SKM-1 (cell line): ENCODE data around the gene DCBLD1.

ENCODE experiments used
- DNase-seq: peaks from one replicate; lab custom pipeline; 2025; ENCODE audit not compliant: unreplicated experiment; lab: John Stamatoyannopoulos, UW

DCBLD1 gene

DNA sequence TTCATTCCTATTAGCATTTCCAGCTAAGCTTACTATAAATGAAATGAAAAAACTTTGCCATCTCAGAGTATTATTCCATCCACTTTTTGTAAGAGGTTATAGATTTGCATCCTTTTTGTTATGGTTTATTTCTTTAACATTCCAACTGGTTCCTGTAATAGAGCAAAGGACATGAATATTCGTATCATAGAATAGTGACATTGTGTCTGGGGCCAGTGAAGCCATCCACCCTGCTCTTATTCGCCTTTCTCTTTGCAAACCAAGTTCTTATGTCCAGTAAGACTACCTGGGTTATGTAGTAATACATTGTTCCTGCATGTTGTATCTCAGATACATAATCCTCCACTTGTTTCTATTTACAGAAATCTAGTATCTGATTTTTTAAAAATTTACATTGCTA is 43.1 kb downstream of the DCBLD1 start:
- no peak for DNase-seq

DNA sequence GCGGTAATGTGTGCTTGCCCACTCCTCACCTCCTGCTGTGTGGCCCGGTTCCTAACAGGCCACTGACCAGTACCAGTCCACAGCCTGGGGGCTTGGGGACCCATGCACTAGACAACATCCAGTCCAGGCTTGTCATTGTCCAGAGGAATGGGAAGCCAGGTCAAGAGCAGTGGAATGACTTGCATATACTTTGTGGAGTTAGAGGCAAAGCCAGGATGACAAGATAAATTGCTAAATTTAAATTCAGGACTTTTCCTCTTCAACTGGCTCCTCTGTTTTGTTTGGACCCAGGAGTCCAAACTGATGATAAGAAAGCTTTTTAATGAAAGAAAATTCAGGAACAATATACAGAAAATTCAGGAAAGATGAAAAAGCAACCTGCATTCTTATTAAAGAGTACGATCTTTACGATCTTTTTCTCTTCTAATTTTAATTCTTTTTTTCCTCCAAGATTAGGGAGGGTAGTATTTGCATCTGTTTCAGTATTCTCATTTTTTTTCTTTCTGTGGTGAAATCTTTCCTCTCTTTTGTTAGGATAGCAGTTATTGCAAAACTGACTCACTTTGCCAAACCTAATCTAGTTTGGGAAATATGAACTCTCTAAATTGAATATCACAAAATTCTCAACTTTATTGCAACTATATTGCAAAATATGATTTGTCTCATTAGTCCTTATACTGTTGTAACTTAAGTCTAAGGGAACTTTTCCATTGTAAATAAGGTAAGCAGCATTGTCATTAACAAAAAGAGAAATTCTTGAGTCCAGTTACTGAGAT is 48.2 kb downstream of the DCBLD1 start:
- no peak for DNase-seq

- DNase-seq: no peak
These were observed 48.9 kb downstream of the DCBLD1 start for GRCh38 chr6:117531346-117531745.

GRCh38 chr6:117531809-117532725 is 49.6 kb downstream of the DCBLD1 start:
- no peak for DNase-seq

- no peak for DNase-seq
These were observed 51.3 kb downstream of the DCBLD1 start for GRCh38 chr6:117533775-117534174.

GRCh38 chr6:117534974-117535373 is 52.5 kb downstream of the DCBLD1 start:
- DNase-seq: no peak

- DNase-seq: no peak
These were observed 53.8 kb downstream of the DCBLD1 start for GRCh38 chr6:117536317-117536716.

GRCh38 chr6:117538615-117539014 is 56.1 kb downstream of the DCBLD1 start:
- DNase-seq: no peak

GRCh38 chr6:117540670-117541069 is 58.2 kb downstream of the DCBLD1 start:
- DNase-seq: no peak

- DNase-seq: no peak
These were observed 60.0 kb downstream of the DCBLD1 start for GRCh38 chr6:117542493-117542892.

GRCh38 chr6:117544716-117545115 is 62.2 kb downstream of the DCBLD1 start:
- DNase-seq: no peak

- DNase-seq: no peak
These were observed 62.7 kb downstream of the DCBLD1 start for GRCh38 chr6:117545161-117545595.

GRCh38 chr6:117546674-117547073 is 64.2 kb downstream of the DCBLD1 start:
- DNase-seq: no peak

GRCh38 chr6:117547688-117548621 is 65.5 kb downstream of the DCBLD1 start:
- no peak for DNase-seq

DNA sequence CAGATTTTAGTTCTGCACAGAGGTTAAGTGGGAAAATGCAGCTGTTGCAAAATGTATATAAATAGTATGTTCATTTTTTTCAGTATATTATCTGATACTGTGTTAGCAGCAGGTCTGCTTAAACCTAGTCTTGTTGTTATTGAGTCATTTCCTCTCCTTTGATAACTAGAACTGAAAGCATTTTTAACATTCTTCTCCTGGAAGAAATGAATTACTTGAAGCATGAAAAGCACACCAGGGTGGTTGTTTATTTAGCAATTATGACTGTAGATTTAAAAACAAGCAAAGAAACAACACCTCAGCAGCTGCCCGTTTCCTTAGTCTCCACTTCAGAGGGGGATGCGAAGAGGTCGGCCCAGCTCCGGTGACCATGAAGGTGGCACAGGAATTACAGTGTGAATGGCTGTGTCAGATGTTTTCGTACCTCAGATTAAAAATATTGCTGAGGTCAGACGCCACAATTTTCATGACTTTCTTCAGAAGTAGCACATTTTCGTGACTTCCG is 66.4 kb downstream of the DCBLD1 start:
- DNase-seq: no peak

- no peak for DNase-seq
These were observed 67.1 kb downstream of the DCBLD1 start for GRCh38 chr6:117549611-117550010.

- DNase-seq: no peak
These were observed 67.7 kb downstream of the DCBLD1 start for GRCh38 chr6:117550078-117550600.

DNA sequence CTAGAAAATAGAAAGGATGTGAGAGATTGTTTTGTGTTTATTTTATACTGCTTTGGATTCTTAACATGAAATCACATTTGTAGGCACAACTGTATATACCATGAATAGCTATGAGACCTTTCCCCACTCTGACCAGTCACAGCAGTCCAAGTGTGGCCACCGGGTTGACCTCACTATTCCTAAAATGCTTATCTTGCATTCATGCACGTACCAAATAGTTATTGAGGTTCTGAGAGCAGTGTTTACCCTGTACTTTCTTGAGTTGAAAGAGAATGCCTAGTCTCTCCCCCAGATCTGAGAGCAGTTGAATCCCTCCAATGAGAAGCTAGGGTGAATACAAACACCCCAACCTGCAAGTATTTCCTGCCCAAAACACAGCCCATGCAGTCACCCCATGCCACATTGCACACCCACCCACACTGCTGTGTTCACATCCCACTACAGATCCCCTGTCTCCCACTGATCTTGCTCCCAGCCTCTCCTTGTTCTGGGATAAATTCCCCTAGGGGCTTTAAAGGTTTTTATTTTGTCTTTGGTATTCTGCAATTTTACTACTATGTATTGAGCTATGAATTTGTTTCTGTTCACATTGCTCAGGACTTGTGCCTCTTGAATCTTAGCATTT is 68.3 kb downstream of the DCBLD1 start:
- no peak for DNase-seq

DNA sequence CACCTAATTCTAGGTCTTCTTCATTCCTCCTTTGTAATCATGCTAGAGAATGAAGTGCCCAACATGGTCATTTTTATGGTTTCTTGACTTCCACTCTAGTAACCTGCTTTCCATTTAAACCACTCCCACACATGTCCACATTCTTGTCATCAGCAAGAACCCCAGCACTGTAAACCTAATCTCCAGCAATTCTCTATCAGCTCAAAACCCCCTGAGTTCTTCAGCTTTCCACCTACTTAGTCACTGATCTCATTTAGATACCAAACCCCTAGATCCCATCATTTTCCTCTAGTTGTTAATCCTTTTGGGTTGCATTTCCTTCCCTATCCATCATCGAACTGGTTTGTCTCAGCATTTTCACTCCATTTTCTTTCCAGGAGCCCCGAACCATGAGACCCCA is 70.1 kb downstream of the DCBLD1 start:
- no peak for DNase-seq

- DNase-seq: no peak
These were observed 70.7 kb downstream of the DCBLD1 start for GRCh38 chr6:117553142-117553541.
